ENCODE data around the gene LIPE.
"Not testable (repeated sequence)": the region's sequence is repeated elsewhere in the genome, so short reads cannot be mapped to it uniquely, and the experiment has no call there.

LIPE gene

GRCh38 chr19:42427313-42427712, at the start of gene LIPE:
TSS of gene LIPE (minus strand) at chr19:42427388. CDS start at chr19:42427149, 239 bp downstream.
- DNase-seq (ENCODE audit: low read depth, low spot score): no peak

- peak; percentile 47 for DNase-seq (ENCODE audit: low read depth, low spot score)
Observed at GRCh38 chr19:42475366-42475765, 48.2 kb upstream of the LIPE start.

- peak; percentile 29 for DNase-seq (ENCODE audit: low read depth, low spot score)
Observed at GRCh38 chr19:42474743-42475142, 47.6 kb upstream of the LIPE start.

- DNase-seq (ENCODE audit: low read depth, low spot score): peak; percentile 55
Observed at GRCh38 chr19:42473686-42474085, 46.5 kb upstream of the LIPE start.

GRCh38 chr19:42472402-42473147, 45.4 kb upstream of the LIPE start:
- no peak for DNase-seq (ENCODE audit: low read depth, low spot score)

GRCh38 chr19:42471554-42472249, 44.5 kb upstream of the LIPE start:
- peak; percentile 36 for DNase-seq (ENCODE audit: low read depth, low spot score)

GRCh38 chr19:42469311-42470235, 42.4 kb upstream of the LIPE start:
- DNase-seq (ENCODE audit: low read depth, low spot score): no peak

- peak; percentile 76 for DNase-seq (ENCODE audit: low read depth, low spot score)
Observed at GRCh38 chr19:42468273-42468796, 41.1 kb upstream of the LIPE start.

GRCh38 chr19:42467183-42467760, 40.1 kb upstream of the LIPE start:
- no peak for DNase-seq (ENCODE audit: low read depth, low spot score)

GRCh38 chr19:42466521-42467182, 39.5 kb upstream of the LIPE start:
- no peak for DNase-seq (ENCODE audit: low read depth, low spot score)

GRCh38 chr19:42465827-42466280, 38.7 kb upstream of the LIPE start:
- no peak for DNase-seq (ENCODE audit: low read depth, low spot score)

GRCh38 chr19:42461700-42462324, 34.6 kb upstream of the LIPE start:
- DNase-seq (ENCODE audit: low read depth, low spot score): no peak

GRCh38 chr19:42461231-42461630, 34.0 kb upstream of the LIPE start:
- not testable (repeated sequence) for DNase-seq (ENCODE audit: low read depth, low spot score)

GRCh38 chr19:42459926-42460325, 32.7 kb upstream of the LIPE start:
- DNase-seq (ENCODE audit: low read depth, low spot score): no peak

GRCh38 chr19:42455621-42456081, 28.5 kb upstream of the LIPE start:
- DNase-seq (ENCODE audit: low read depth, low spot score): no peak

- DNase-seq (ENCODE audit: low read depth, low spot score): no peak
Observed at GRCh38 chr19:42455086-42455485, 27.9 kb upstream of the LIPE start.

GRCh38 chr19:42452590-42452989, 25.4 kb upstream of the LIPE start:
- DNase-seq (ENCODE audit: low read depth, low spot score): no peak

- peak; percentile 81 for DNase-seq (ENCODE audit: low read depth, low spot score)
Observed at GRCh38 chr19:42450314-42450934, 23.2 kb upstream of the LIPE start.

- not testable (repeated sequence) for DNase-seq (ENCODE audit: low read depth, low spot score)
Observed at GRCh38 chr19:42448306-42448705, 21.1 kb upstream of the LIPE start.

- no peak for DNase-seq (ENCODE audit: low read depth, low spot score)
Observed at GRCh38 chr19:42445948-42446347, 18.8 kb upstream of the LIPE start.
